ENCODE measurements around the gene HGF.

HGF gene

GRCh38 chr7:81715984-81716588, 53.8 kb downstream of the HGF start:
- no peak for DNase-seq

DNA sequence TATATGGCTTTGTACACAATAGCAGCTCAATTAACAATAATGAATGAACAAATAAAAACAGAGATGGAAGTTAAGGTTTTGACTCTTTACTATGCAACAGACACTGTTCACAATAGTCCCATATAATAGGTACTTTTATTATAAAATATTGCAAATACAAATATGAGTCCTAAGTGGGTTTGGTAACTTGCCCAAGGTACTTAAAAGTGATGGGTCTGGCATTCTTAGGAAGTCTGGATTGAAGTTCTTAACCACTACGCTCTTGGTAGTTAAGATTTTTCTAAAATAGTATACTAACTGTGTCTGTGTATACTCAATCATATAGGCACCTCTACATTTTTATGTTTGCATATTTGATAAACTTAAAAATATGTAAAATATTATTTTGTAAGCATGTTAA, 55.5 kb downstream of the HGF start:
- DNase-seq, result no peak

GRCh38 chr7:81710751-81711150, 59.1 kb downstream of the HGF start:
- no peak for DNase-seq

DNA sequence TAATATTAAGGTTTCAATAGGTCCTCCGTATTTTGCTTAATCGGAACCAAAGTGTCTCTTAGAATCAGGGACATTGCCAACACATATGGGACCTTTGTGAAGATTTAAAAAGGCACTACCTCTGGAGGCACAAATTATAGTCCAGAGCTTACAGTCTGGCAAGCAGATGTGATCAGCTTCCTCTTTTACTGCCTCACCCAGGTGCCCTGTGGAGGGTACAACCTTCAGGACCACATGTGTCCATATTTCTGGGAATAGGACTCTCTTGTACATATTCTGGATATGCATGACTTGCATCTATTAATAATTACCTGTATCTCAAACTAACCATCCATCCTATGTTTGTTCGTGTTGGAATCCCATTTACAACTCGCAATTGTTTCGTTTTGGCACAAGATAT, 60.0 kb downstream of the HGF start:
- DNase-seq, result no peak

DNA sequence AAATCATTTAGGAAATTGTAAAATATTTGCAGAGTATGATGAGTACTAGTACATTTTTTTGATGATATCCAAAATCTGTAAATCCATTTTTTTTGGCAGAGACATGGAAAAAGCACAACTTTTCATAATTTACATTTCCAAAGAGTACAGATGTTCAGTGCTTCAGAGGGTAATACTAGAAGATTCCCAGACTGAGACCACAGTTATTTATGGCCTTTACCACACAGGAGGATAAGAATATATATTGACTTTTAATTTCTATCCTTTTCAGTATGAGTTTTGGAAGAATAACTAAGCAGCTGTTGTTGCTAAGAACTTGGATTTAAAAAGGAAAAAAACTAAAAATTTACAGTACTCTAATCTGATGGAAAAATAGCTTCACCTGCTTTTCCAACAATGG, 61.9 kb downstream of the HGF start:
- DNase-seq, result no peak

DNA sequence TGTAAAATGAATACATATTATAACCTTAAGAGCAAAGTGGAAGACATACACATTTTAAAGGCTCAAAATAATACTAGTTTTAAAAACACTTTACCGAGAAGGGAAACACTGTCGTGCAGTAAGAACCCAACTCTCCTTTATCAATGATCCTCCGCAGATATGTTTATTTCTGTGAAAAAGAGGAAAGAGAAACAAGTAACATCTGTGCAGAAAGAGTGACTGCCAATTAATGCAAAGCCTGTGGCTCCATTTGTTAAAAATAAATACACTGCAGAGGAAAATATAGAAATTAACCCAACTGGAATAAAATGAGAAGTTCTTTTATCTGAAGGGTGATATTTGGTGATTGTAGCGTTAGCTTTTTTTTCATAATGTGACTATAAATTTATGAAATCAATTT, 62.7 kb downstream of the HGF start:
- DNase-seq, result no peak

DNA sequence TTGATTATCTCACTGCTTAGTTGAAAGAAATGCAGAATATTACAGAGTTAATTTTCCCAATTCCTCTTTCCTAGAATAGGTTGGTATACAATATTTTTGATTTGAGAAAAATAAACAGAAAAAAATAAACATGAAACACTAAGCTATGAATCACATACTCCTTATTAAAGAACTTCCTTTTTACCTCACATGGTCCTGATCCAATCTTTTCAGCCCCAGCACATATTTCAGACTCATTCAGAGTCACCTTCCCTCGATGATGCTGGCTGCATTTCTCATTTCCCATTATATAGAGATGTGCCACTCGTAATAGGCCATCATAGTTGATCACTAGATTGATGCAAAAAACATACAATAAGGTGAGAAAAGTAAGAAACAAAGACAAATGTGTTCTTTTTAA, 64.6 kb downstream of the HGF start:
- no peak for DNase-seq

DNA sequence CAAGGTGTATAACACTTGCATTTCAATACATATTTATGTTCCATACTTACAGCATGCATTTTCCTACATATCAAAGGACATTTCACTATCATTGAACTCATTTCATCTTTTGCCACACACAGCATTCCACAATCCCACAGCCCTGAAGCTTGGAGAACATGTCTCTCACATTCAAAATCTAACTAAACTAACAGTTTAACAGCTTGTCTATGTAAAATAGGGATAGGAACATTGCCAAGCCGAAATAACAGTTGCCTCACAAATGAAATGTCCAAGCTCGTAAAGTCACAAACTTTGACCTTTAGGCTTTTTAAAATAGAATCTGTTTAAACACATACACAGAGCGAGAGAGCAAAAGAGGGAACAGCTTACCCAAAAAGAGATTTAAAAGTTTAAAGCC, 65.3 kb downstream of the HGF start:
- no peak for DNase-seq

DNA sequence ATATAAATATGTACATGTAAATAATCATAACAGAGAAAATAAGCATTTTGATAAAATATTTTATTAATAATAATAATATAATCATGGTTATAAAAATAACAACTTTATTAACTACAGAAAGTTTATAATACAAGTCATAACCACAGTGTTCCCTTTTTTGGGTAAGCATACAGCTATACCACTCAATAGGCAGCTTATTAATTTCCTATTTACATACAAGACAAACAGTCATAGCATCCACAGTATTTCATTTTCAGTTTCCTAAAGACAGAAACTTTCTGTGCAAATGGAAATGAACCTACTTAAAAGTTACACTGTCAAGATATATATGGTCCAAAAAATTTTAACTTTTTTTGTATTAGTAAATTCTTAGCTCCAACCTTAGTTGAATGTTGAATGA, 70.9 kb downstream of the HGF start:
- DNase-seq, result no peak

- DNase-seq, result no peak
Observed at GRCh38 chr7:81694711-81695110, 75.1 kb downstream of the HGF start.

- DNase-seq, result no peak
Observed at GRCh38 chr7:81693894-81694293, 76.0 kb downstream of the HGF start.

GRCh38 chr7:81693080-81693479, 76.8 kb downstream of the HGF start:
- no peak for DNase-seq

- DNase-seq, result no peak
Observed at GRCh38 chr7:81692146-81692905, 77.5 kb downstream of the HGF start.

- DNase-seq, result no peak
Observed at GRCh38 chr7:81691199-81691821, 78.5 kb downstream of the HGF start.

DNA sequence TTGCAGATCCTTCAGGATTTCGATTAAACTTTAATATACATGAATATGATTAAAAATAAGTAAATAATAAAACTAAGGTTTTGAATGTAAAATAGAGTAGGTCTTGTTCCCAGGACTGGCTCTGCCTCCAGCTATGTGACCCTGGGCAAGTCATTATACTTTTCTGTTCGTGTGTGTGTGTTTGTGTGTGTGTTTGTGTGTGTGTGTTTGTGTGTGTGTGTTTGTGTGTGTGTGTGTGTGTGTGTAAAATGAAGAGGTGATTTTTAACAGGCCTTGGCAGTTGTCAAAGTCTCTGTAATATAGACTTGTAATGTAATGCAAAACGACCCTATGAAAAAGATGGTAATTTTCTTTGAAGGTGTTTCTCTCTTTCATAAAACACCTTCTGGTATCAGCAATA, 79.2 kb downstream of the HGF start:
- DNase-seq, result no peak

DNA sequence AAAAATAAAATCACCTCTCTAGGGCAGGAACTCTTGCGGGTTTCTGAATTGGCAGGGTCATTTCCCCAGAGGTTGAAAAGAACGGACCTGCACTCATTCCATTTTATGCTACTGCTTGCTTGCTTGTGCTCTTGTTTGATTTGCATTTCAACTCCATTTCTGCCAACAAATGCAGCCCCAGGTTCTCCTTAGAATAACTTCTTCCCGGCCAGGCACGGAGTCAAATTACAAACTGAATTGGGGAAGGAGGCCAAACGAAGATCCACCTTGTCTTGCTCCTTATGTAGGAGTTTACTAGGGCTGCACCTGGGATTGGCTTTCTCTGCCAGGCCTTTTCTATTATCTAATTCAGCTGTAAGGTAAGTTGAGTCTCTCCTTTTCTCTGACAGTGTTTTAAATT, 79.6 kb downstream of the HGF start:
- no peak for DNase-seq

DNA sequence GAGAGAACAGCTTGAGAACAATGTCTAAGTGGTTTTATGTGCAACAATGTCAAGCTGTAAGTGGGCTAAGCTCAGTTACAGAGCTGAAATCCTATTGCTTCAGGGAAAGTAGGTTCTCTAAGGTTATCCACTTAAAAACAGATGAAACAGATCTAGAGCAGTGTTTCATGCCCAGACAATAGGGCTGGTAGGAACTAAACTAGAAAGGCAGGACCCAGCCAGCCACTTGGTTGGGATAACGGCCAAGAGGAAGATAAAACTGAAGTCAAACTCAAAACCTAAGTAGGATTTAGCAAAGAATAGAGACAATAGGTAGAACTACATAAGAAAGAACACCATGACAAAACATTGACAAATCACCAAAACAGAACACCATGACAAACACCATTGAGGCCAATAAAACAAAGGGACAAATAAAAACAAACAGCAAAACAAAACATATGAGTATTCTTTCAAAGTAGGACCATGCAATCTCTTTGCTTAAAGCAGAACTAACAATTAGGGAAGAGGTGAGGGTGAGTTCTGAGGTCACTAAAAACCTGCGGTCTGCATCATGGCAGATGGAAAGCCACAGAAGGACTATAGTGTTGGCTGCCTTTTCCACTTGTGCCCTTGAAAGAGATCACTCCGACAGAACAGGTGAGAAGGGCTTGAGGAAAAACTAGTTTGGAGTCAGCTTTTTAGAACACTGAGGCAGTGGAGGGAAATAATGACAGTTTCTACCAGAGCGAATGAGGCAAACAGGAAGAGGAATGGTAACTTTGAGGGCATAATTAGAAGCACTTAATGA, 81.0 kb downstream of the HGF start:
- no peak for DNase-seq

DNA sequence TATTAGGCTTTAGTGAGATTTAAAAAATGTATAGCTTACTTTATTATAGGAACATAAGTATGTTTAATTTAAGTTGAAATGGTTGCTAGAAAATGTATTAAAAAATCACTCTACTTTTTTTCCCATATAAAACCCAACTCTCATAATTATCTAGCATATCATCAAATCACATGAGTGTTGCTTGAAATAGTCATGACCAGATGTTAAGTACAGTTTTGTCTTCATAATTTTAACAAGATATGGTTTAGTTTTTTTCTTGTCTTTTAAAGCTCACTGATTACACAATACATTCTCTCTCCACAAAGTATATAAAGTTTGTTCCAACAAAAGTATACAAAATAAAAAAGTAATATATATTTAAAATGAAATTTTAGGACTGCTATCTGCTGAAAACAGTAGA, 82.8 kb downstream of the HGF start:
- no peak for DNase-seq

GRCh38 chr7:81685270-81685868, 84.5 kb downstream of the HGF start:
- DNase-seq, result no peak

- peak; percentile 17 for DNase-seq
Observed at GRCh38 chr7:81684514-81685269, 85.2 kb downstream of the HGF start.

DNA sequence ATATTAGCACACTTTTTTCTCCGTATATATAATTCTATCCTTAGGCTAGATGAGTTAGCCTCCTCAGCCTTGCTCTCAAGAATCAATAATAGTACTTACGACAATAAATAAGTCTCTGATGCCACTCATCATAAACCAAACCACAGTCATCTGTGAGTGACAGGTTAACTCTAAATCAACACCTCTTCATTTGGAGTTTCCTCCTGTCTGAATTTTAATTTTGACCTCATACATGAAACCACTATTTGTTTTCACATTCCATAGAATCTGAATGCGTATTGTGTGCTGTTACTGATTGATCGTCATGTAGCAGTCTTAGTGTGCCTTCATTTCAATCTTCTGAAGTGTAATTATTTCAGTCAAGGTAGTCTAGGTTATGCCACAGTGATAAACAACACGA, 85.8 kb downstream of the HGF start:
- no peak for DNase-seq

- no peak for DNase-seq
Observed at GRCh38 chr7:81682873-81683272, 87.0 kb downstream of the HGF start.

GRCh38 chr7:81680120-81680519, 89.7 kb downstream of the HGF start:
- no peak for DNase-seq
